Fibroblast of pulmonary artery (primary cell): ENCODE results near the gene KLHL25.
A peak's percentile ranks its signal among the peaks of the same experiment; 100 is the strongest.

Experiments
- DNase-seq: peaks from one replicate; pipeline ENCODE4 v3.0.0-alpha.2; 2010; ENCODE audit warnings: low read depth
- H3K4me3 ChIP-seq: replicated peaks from 2 replicates; pipeline ENCODE4 v1.5.1; 2011; ENCODE audit warnings: low read depth, mild to moderate bottlenecking, control low read depth, low read length, moderate library complexity
- CTCF ChIP-seq: IDR thresholded peaks from 2 replicates; pipeline ENCODE4 v1.5.1; 2011; ENCODE audit warnings: mild to moderate bottlenecking, control low read depth, low read length, inconsistent platforms; ENCODE audit errors: missing control alignments

KLHL25 gene

GRCh38 chr15:85727068-85727467 is 67.7 kb downstream of the KLHL25 start:
- DNase-seq = no peak
- H3K4me3 ChIP-seq = no peak overlapping the region
- no peak for TF ChIP-seq CTCF

- no peak for TF ChIP-seq CTCF
- no peak overlapping the region for H3K4me3 ChIP-seq
- no peak for DNase-seq
Observed at GRCh38 chr15:85726454-85726853, 68.3 kb downstream of the KLHL25 start.

- no peak for DNase-seq
- no peak for TF ChIP-seq CTCF
- no peak overlapping the region for H3K4me3 ChIP-seq
Observed at GRCh38 chr15:85725564-85725963, 69.2 kb downstream of the KLHL25 start.

GRCh38 chr15:85725019-85725418 is 69.7 kb downstream of the KLHL25 start:
- DNase-seq = peak; percentile 80
- H3K4me3 ChIP-seq = no peak overlapping the region
- no peak for TF ChIP-seq CTCF

GRCh38 chr15:85723960-85724945 is 70.5 kb downstream of the KLHL25 start:
- no peak for TF ChIP-seq CTCF
- no peak for DNase-seq
- no peak overlapping the region for H3K4me3 ChIP-seq

GRCh38 chr15:85722374-85723152 is 72.2 kb downstream of the KLHL25 start:
- TF ChIP-seq CTCF = no peak
- no peak for DNase-seq
- no peak overlapping the region for H3K4me3 ChIP-seq
